SIG-M5 treated with dmso at 0.1 percent for 504 hours (cell line): ENCODE results near the gene SIAH2.

Experiments used
- DNase-seq: peaks from one replicate; lab custom pipeline; 2025; ENCODE audit not compliant: unreplicated experiment; lab: John Stamatoyannopoulos, UW

The SIAH2 gene

DNA sequence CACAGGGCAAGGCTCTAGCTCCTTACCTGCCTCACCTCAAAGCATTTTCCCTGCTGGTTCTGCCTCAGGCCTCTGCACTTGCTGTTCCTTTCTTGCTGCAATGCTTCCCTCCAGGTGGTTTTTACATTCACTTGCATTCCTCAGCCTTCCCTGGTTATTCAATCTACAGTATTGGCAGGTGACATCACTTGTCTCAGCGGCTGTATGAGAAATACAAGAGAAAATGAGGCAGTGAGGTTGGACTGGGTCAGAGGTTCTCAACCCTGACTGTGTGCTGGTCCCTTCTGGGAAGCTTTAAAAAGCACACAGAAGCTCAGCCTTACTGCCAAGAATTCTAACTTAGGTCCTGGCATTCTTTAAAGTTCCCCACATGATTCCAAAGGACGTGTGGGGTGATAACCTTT is 26.7 kb downstream of the SIAH2 start:
- no peak for DNase-seq

- no peak for DNase-seq
Observed at GRCh38 chr3:150734795-150735119, 28.2 kb downstream of the SIAH2 start.

DNA sequence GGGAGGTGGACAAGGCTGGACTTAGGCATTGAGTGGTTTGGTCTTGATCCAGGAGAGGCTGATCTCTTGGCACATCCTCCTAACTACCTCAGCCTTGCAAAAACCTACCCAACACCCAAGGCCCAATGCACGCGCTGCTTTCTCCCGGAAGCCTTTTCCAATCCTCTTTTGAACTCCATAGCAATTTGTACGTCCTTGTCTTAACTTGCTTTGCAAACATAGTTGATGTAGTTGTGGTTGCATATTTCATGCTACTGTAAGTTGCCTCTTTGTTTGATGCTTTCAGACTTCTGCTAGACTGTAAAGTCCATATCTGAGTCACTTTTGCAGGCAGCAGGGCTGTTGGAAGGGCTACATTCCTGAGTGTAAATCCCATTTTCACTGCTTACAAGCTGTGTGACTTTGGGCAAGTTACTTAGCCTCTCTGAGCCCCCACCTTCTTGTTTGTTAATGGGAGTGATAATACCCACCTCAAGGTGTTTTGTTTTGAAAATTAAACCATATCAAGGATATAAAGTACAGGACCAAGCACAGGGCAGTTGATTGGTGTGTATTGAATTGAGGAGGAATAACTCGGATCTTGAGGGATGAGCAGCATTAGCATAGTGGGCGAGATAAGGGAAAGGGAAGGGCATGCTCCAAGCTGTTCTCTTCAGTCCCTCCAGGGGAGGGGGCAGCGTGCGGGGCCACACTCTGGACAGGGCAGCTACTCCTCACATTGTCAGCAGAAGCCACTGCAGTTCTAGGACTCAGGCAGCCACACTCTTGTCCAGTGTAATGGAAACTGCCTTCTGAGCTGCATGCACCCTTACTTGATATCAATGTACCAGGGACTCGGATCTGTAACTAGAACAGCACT is 28.8 kb downstream of the SIAH2 start:
- DNase-seq: no peak

- no peak for DNase-seq
Observed at GRCh38 chr3:150733373-150733935, 29.5 kb downstream of the SIAH2 start.

GRCh38 chr3:150729682-150730360 is 33.1 kb downstream of the SIAH2 start:
- no peak for DNase-seq

GRCh38 chr3:150727653-150728502 is 35.1 kb downstream of the SIAH2 start:
- DNase-seq: no peak

GRCh38 chr3:150725548-150725947 is 37.4 kb downstream of the SIAH2 start:
- no peak for DNase-seq

- DNase-seq: no peak
Observed at GRCh38 chr3:150723946-150724345, 39.0 kb downstream of the SIAH2 start.

DNA sequence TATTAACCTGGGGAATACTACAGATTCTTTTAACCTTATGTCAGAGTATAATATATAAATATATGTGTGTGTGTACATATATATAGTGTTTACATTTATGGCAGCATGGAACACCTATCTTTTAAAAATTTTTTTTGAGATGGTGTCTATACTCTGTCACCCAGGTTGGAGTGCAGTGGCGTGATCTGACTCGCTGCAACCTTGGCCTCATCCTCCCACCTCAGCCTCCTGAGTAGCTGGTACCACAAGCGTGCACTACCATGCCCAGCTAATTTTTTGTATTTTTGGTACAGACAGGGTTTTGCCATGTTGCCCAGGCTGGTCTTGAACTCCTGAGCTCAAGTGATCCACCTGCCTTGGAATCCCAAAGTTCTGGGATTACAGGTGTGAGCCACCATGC is 40.7 kb downstream of the SIAH2 start:
- no peak for DNase-seq

DNA sequence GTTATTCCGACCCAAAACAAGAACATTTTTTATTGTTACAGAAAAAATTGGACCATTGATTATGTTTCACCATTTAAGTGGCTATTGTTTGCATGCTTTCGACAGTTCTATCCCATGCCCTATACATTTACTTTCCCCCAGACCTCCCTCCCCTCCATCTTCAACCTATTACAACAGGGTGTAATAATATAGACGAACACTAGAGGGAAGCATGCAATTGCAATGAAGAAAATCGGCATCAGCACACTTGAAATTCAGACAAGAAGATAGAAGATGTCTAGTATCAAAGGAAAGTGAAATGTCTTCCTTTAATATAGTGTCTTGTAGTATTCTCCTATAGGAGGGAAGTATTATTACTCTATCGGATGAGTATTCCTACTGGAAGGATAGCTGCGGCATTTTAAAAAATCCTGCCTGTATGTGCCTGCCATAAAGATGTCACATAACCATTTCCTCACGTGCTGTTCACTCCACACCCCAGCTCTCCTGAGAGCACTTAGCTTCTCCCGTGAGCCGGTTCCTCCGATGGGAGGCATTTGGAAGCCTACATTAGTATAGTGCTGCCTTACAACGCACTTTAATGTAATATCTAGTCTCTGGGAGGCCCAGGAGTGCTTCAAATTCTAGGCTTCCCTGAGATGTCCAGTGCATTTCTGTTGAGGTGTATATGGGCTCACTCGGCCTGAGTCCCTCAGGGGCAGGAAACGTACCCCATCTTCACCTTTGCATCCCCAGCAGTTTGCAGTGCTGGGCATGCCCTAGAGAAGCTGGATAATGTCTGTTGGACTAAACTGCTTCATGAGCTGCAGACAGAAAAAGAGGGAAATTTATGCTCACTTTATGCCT is 41.5 kb downstream of the SIAH2 start:
- DNase-seq: peak; percentile 81

DNA sequence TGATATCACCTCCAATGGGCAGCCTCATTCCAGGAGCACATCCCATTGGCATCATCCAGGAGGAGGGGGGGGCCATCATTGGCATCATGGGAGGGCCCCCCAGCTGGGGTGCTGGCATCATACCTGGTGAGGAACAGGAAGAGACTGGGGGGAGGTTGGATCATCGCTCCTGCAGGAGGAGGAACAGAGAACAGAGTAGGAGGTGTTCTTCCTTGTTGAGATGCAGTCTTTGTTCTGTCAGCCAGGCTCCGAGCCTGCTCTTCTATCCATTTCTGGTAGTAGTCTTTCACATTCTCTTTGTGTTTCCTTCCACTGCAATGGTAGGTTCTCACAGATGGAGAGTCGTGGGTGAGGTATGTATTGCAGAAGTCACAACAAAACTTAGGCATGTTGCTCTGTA is 42.5 kb downstream of the SIAH2 start:
- DNase-seq: no peak

GRCh38 chr3:150710097-150710496 is 52.9 kb downstream of the SIAH2 start:
- DNase-seq: no peak

GRCh38 chr3:150703756-150704344 is 59.1 kb downstream of the SIAH2 start, which contains the start of gene ERICH6:
Gene ERICH6, minus strand, starts transcription at chr3:150703920. Its CDS starts 22 bp downstream, at chr3:150703898.
- DNase-seq: peak; percentile 88

DNA sequence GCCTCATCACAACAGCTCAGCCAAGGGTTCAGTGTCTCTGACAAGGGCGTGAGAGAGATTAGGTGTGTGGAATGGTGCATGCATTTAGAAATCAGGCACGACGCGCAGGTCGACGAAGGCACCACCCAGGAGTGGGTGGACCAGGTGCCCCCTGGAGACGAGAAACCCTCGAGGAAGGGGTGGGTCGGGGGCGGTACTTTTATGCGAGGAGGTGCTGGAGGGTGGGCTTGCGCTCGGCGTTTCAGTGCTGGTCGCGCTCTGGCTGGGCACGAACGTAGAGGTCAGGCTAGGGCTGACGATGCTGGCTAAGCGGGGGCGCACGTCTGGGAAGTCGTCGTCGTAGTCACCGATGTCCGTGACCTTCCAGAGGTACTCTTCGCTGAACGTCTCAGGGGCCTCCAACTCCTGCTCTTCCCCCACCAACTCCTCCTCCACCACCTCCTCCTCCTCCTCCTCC is 59.6 kb downstream of the SIAH2 start:
- no peak for DNase-seq

DNA sequence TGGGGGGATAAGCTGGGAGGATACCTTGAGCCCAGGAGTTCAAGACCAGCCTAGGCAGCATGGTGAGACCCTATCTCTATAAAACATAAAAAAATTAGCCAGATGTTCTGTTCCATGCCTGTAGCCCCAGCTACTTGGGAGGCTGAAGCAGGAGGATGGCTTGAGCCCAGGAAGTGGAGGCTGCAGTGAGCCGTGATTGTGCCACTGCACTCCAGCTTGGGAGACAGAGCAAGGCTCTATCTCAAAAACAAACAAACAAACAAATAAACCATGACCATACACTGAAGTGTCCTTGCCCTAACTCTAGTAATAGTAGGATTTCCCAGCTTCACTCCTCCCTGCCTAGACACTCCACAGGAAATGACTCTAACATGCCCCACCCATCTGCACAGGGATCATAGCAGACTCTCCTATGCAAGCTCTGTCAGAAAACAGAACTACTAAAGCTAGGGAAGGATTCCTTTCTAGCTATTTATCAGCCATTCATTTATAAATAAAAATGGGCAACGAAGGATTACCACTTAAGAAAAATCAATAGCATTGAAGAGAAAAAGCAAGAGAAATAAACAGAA is 63.8 kb downstream of the SIAH2 start:
- no peak for DNase-seq

GRCh38 chr3:150697646-150698045 is 65.3 kb downstream of the SIAH2 start:
- DNase-seq: no peak

- DNase-seq: no peak
Observed at GRCh38 chr3:150691414-150692040, 71.4 kb downstream of the SIAH2 start.
